HepG2 (cell line): ENCODE results near the gene RBM22. TPM values are rescaled to one million over a fixed set of nuclear protein-coding genes. Genes with fewer than 3 reads are reported as not detected.

Experiments
- AKAP8 ChIP-seq: sonication (generic); formaldehyde crosslinking; IDR thresholded peaks from 2 replicates; pipeline ENCODE4 v1.5.1; 2020; ENCODE audit warnings: mild to moderate bottlenecking, missing genetic modification reagents
- BRD4 ChIP-seq: sonication (generic); formaldehyde crosslinking; IDR thresholded peaks from 2 replicates; pipeline ENCODE4 v1.4.0; 2020; ENCODE audit warnings: missing genetic modification reagents
- ELF1 ChIP-seq: sonication (generic); formaldehyde crosslinking; IDR thresholded peaks from 2 replicates; pipeline ENCODE4 v1.4.0; 2020; ENCODE audit warnings: missing genetic modification reagents
- ESRRA ChIP-seq: sonication (generic); formaldehyde crosslinking; IDR thresholded peaks from 2 replicates; pipeline ENCODE4 v1.5.1; 2020; ENCODE audit warnings: mild to moderate bottlenecking, low read depth, missing genetic modification reagents
- GABPB1 ChIP-seq: IDR thresholded peaks from 2 replicates; pipeline ENCODE4 v1.6.1; 2016; ENCODE audit warnings: mild to moderate bottlenecking, missing genetic modification reagents, moderate library complexity, missing compliant biosample characterization
- MED8 ChIP-seq: sonication (generic); formaldehyde crosslinking; IDR thresholded peaks from 2 replicates; pipeline ENCODE4 v1.8.1; 2023; ENCODE audit warnings: mild to moderate bottlenecking, missing genetic modification reagents; ENCODE audit not compliant: insufficient replicate concordance
- NFE2L1 ChIP-seq: sonication (generic); formaldehyde crosslinking; IDR thresholded peaks from 2 replicates; pipeline ENCODE4 v1.4.0; 2020; ENCODE audit warnings: missing genetic modification reagents, mild to moderate bottlenecking, borderline replicate concordance
- NFIB ChIP-seq: sonication (generic); formaldehyde crosslinking; IDR thresholded peaks from 2 replicates; pipeline ENCODE4 v1.9.0; 2021; ENCODE audit warnings: missing genetic modification reagents, mild to moderate bottlenecking, borderline replicate concordance
- PHB2 ChIP-seq: fragments of 450-650 bp; IDR thresholded peaks from 2 replicates; pipeline ENCODE4 v1.6.1; 2018; ENCODE audit not compliant: partially characterized antibody
- ZNF280B ChIP-seq: sonication (generic); formaldehyde crosslinking; IDR thresholded peaks from 2 replicates; pipeline ENCODE4 v1.5.0; 2020; ENCODE audit warnings: missing genetic modification reagents, mild to moderate bottlenecking, borderline replicate concordance
- ZNF430 ChIP-seq: sonication (generic); formaldehyde crosslinking; IDR thresholded peaks from 2 replicates; pipeline ENCODE4 v1.9.0; 2021; ENCODE audit warnings: mild to moderate bottlenecking, missing genetic modification reagents
- ZNF468 ChIP-seq: sonication (generic); formaldehyde crosslinking; IDR thresholded peaks from 2 replicates; pipeline ENCODE4 v1.8.0; 2022; ENCODE audit warnings: mild to moderate bottlenecking, moderate library complexity, missing genetic modification reagents
- ZNF720 ChIP-seq: sonication (generic); formaldehyde crosslinking; IDR thresholded peaks from 2 replicates; pipeline ENCODE4 v1.4.0; 2020; ENCODE audit warnings: missing genetic modification reagents
- polyA plus RNA-seq, 8 experiments: library from polyadenylated mRNA; depleted of rRNA in 3 of 8; stranded (reverse) in 7 of 8; unstranded in 1 of 8; fragments of >200 nt; fragmentation: Illumina TruSeq in 4 of 8; extraction: Trizol in 4 of 8; gene quantifications; 2 replicates each; pipeline versions ENCODE4 v1.2.1 to v1.2.3, GENCODE V29; 2011 to 2016; ENCODE audit warnings: low read depth in 4 of 8, missing spikeins in 1 of 8, mixed read lengths in 1 of 8; ENCODE audit not compliant: insufficient read depth in 1 of 8
- total RNA-seq, 5 experiments: library from RNA; depleted of rRNA; stranded (reverse); fragments of >200 nt; fragmentation: Illumina TruSeq; extraction: Trizol; gene quantifications; 2 replicates each; pipeline ENCODE4 v1.2.3, GENCODE V29; 2016; ENCODE audit warnings: low read depth in 1 of 5
- TF ChIP-seq, protein P1 (sequence below): sonication (generic); formaldehyde crosslinking; IDR thresholded peaks from 2 replicates; pipeline ENCODE4 v1.5.1; 2020; ENCODE audit warnings: mild to moderate bottlenecking, missing genetic modification reagents, moderate library complexity
- TF ChIP-seq, protein P2 (sequence below): IDR thresholded peaks from 2 replicates; pipeline ENCODE4 v1.6.1; 2016; ENCODE audit warnings: low read depth, missing genetic modification reagents, missing compliant biosample characterization
- TF ChIP-seq, protein P3 (sequence below): sonication (generic); formaldehyde crosslinking; IDR thresholded peaks from 2 replicates; pipeline ENCODE4 v1.5.0; 2020; ENCODE audit warnings: mild to moderate bottlenecking, missing genetic modification reagents

RBM22 gene
- total and polyA plus RNA-seq, 2 of the 13 experiments (the other 11 are each of a cell fraction or from before 2014, with no cell fraction given): 28.3 to 35.0 TPM

DNA sequence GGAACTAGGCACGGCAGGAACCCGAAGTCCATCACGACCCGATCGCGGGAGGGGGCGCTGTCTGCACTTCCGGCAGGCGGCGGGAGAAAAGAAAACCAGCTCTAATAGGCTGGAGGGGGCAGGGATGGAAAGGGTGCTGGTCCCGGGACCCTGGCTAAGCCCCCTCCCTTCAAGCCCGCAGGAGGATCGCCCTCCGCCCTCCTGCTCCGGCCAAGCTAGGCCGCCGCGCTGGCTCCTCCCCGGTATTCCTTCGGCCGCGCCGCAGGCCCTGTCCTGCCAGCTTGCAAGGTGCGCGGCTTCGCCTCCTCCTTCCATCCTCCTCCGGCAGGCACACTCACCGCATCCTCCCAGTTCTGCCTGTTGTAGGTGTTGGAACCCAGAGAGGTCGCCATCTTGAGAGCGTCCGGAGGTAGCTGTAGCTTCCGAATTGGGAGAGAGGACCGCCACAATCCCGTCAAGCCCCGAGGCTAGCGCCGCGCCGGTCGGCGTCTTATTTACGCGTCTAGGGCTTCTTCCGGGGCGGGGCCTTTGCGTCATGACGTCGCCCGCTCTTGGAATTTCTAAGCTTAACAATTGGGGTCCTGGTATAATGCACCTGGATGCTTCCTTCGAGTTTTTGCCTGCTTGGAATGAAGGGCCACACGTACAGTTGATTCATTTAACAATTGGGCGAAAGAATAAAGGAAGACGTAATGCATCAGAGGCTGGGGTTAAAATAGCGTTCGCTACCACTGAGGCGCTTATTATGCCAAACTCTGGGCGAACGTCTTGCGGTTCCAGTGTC is at the start of gene RBM22 (continued):
- TF ChIP-seq, protein P1, sequence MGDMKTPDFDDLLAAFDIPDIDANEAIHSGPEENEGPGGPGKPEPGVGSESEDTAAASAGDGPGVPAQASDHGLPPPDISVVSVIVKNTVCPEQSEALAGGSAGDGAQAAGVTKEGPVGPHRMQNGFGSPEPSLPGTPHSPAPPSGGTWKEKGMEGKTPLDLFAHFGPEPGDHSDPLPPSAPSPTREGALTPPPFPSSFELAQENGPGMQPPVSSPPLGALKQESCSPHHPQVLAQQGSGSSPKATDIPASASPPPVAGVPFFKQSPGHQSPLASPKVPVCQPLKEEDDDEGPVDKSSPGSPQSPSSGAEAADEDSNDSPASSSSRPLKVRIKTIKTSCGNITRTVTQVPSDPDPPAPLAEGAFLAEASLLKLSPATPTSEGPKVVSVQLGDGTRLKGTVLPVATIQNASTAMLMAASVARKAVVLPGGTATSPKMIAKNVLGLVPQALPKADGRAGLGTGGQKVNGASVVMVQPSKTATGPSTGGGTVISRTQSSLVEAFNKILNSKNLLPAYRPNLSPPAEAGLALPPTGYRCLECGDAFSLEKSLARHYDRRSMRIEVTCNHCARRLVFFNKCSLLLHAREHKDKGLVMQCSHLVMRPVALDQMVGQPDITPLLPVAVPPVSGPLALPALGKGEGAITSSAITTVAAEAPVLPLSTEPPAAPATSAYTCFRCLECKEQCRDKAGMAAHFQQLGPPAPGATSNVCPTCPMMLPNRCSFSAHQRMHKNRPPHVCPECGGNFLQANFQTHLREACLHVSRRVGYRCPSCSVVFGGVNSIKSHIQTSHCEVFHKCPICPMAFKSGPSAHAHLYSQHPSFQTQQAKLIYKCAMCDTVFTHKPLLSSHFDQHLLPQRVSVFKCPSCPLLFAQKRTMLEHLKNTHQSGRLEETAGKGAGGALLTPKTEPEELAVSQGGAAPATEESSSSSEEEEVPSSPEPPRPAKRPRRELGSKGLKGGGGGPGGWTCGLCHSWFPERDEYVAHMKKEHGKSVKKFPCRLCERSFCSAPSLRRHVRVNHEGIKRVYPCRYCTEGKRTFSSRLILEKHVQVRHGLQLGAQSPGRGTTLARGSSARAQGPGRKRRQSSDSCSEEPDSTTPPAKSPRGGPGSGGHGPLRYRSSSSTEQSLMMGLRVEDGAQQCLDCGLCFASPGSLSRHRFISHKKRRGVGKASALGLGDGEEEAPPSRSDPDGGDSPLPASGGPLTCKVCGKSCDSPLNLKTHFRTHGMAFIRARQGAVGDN (CRISPR knock-in tag): peak; percentile 91
- no peak for TF ChIP-seq ZNF468 (CRISPR knock-in tag)
- TF ChIP-seq AKAP8 (CRISPR knock-in tag): no peak
- peak; percentile 67; the same call in 1 of the 2 replicates for TF ChIP-seq ESRRA
- peak; percentile 2; the same call in 1 of the 2 replicates for TF ChIP-seq BRD4
- TF ChIP-seq NFIB: no peak
- TF ChIP-seq, protein P2, sequence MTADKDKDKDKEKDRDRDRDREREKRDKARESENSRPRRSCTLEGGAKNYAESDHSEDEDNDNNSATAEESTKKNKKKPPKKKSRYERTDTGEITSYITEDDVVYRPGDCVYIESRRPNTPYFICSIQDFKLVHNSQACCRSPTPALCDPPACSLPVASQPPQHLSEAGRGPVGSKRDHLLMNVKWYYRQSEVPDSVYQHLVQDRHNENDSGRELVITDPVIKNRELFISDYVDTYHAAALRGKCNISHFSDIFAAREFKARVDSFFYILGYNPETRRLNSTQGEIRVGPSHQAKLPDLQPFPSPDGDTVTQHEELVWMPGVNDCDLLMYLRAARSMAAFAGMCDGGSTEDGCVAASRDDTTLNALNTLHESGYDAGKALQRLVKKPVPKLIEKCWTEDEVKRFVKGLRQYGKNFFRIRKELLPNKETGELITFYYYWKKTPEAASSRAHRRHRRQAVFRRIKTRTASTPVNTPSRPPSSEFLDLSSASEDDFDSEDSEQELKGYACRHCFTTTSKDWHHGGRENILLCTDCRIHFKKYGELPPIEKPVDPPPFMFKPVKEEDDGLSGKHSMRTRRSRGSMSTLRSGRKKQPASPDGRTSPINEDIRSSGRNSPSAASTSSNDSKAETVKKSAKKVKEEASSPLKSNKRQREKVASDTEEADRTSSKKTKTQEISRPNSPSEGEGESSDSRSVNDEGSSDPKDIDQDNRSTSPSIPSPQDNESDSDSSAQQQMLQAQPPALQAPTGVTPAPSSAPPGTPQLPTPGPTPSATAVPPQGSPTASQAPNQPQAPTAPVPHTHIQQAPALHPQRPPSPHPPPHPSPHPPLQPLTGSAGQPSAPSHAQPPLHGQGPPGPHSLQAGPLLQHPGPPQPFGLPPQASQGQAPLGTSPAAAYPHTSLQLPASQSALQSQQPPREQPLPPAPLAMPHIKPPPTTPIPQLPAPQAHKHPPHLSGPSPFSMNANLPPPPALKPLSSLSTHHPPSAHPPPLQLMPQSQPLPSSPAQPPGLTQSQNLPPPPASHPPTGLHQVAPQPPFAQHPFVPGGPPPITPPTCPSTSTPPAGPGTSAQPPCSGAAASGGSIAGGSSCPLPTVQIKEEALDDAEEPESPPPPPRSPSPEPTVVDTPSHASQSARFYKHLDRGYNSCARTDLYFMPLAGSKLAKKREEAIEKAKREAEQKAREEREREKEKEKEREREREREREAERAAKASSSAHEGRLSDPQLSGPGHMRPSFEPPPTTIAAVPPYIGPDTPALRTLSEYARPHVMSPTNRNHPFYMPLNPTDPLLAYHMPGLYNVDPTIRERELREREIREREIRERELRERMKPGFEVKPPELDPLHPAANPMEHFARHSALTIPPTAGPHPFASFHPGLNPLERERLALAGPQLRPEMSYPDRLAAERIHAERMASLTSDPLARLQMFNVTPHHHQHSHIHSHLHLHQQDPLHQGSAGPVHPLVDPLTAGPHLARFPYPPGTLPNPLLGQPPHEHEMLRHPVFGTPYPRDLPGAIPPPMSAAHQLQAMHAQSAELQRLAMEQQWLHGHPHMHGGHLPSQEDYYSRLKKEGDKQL (CRISPR knock-in tag): 0 out of 2 replicates have a peak, but pooled peaks have one; percentile 36
- no peak for TF ChIP-seq NFE2L1
- no peak for TF ChIP-seq ZNF720
- peak; percentile 69 for TF ChIP-seq ZNF430 (CRISPR knock-in tag)
- TF ChIP-seq ELF1: peak; percentile 85
- TF ChIP-seq GABPB1: peak; percentile 96
- TF ChIP-seq PHB2: no peak
- no peak for TF ChIP-seq MED8
- TF ChIP-seq, protein P3, sequence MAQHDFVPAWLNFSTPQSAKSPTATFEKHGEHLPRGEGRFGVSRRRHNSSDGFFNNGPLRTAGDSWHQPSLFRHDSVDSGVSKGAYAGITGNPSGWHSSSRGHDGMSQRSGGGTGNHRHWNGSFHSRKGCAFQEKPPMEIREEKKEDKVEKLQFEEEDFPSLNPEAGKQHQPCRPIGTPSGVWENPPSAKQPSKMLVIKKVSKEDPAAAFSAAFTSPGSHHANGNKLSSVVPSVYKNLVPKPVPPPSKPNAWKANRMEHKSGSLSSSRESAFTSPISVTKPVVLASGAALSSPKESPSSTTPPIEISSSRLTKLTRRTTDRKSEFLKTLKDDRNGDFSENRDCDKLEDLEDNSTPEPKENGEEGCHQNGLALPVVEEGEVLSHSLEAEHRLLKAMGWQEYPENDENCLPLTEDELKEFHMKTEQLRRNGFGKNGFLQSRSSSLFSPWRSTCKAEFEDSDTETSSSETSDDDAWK (CRISPR knock-in tag): no peak
- TF ChIP-seq ZNF280B (CRISPR knock-in tag): peak; percentile 73
